Measurements from ENCODE around the gene WNT11. TPM values are rescaled to one million over a fixed set of nuclear protein-coding genes. Genes with fewer than 3 reads are reported as not detected.

Gene WNT11
- total RNA-seq, 6 experiments from 2014 or later: 2.8 to 13.1 (median 5.5) TPM

- intact Hi-C loops (cut with DNase I): no loop called here
- no peaks in the 10 kb centered on the region for H3K9me3 ChIP-seq
- H3K27me3 ChIP-seq: no peaks in the 10 kb centered on the region
- no peak overlapping the region for H3K4me3 ChIP-seq
- TF ChIP-seq CTCF (IDR thresholded peaks at IDR 0.05): no peak
- no peak for TF ChIP-seq POLR2A (IDR thresholded peaks at IDR 0.05)
- 88% methylated on average over 12 of the region's 12 CpGs for WGBS (ENCODE audit: insufficient coverage, low coverage, low lambda C conversion rate, missing lambda C conversion rate)
- peaks cover 0 to 16% (median 0%) of the 10 kb centered on the region in 4 donors for H3K36me3 ChIP-seq
- DNase-seq: no peak
- ATAC-seq: no peak
- H3K4me1 ChIP-seq: no peaks in the 10 kb centered on the region
- H3K27ac ChIP-seq: no peak overlapping the region
Observed at GRCh38 chr11:76141901-76142588, 64.3 kb downstream of the WNT11 start.

- no peak for TF ChIP-seq CTCF (IDR thresholded peaks at IDR 0.05)
- TF ChIP-seq POLR2A (IDR thresholded peaks at IDR 0.05): no peak
- H3K27ac ChIP-seq: no peak overlapping the region
Observed at GRCh38 chr11:76140912-76141574, 65.3 kb downstream of the WNT11 start.

GRCh38 chr11:76139314-76139713, 67.0 kb downstream of the WNT11 start:
- Histone ChIP-seq H3K27me3 (no peaks in the 10 kb centered on the region), H3K27ac (no peak overlapping the region), H3K4me3 (no peak overlapping the region), H3K4me1 (no peaks in the 10 kb centered on the region), H3K36me3 (peaks cover 0 to 16% (median 0%) of the 10 kb centered on the region in 4 donors), H3K9me3 (no peaks in the 10 kb centered on the region)
- TF ChIP-seq POLR2A (IDR thresholded peaks at IDR 0.05) (no peak), CTCF (IDR thresholded peaks at IDR 0.05) (no peak)
- peak in 3 of 4 donors; percentile 41 to 63 (median 56) for ATAC-seq
- intact Hi-C loops (cut with DNase I): no loop called here
- WGBS (ENCODE audit: insufficient coverage, low coverage, low lambda C conversion rate, missing lambda C conversion rate): 50% methylated on average over 1 of the region's 2 CpGs
- DNase-seq: no peak

More at GRCh38 chr11:76140912-76141574, 65.3 kb downstream of the WNT11 start:
- Histone ChIP-seq H3K9me3 (no peaks in the 10 kb centered on the region), H3K36me3 (peaks cover 0 to 16% (median 0%) of the 10 kb centered on the region in 4 donors), H3K4me3 (no peak overlapping the region), H3K27me3 (no peaks in the 10 kb centered on the region), H3K4me1 (no peaks in the 10 kb centered on the region)
- 90% methylated on average over 18 of the region's 22 CpGs for WGBS (ENCODE audit: insufficient coverage, low coverage, low lambda C conversion rate, missing lambda C conversion rate)
- DNase-seq (no peak), ATAC-seq (no peak)
- intact Hi-C loops (cut with DNase I): no loop called here

Other genes with a start within 250 kb of the WNT11 start
- 10 to 100 TPM; 11.5 to 15.8 (median 12.5) TPM for gene THAP12, start 174.6 kb upstream of the WNT11 start, total RNA-seq
- gene GVQW3, start 174.8 kb upstream of the WNT11 start, total RNA-seq: under 1 TPM in 5 of 6 experiments, not detected in 1; 0.32 to 0.84 (median 0.49) TPM
- 10 to 100 TPM in 2 of 6 experiments, 1 to 10 TPM in 4; 6.1 to 15.2 (median 7.2) TPM for gene EMSY, start 238.5 kb upstream of the WNT11 start, total RNA-seq